CD4-positive, alpha-beta T cell treated with Interleukin-15 for 1 hour (primary cell): ENCODE data around the gene ZNF709.
"Not testable (repeated sequence)": the region's sequence is repeated elsewhere in the genome, so short reads cannot be mapped to it uniquely, and the experiment has no call there.

ENCODE experiments used
- DNase-seq: peaks from one replicate; pipeline ENCODE4 v3.0.0-alpha.2; 2020

Gene ZNF709

GRCh38 chr19:12484371-12485051 is at the start of gene ZNF709:
ZNF709 (minus strand) TSS chr19:12484816; CDS start chr19:12484657, 159 bp downstream.
- DNase-seq: peak; percentile 90

- DNase-seq: no peak
Measured at GRCh38 chr19:12527034-12527836, 42.6 kb upstream of the ZNF709 start.

GRCh38 chr19:12526542-12526941 is 41.9 kb upstream of the ZNF709 start:
- DNase-seq: no peak

- no peak for DNase-seq
Measured at GRCh38 chr19:12521996-12522395, 37.4 kb upstream of the ZNF709 start.

GRCh38 chr19:12513531-12514061 is 29.0 kb upstream of the ZNF709 start:
- DNase-seq: no peak

- DNase-seq: no peak
Measured at GRCh38 chr19:12497032-12497431, 12.4 kb upstream of the ZNF709 start.

GRCh38 chr19:12496480-12496879 is 11.9 kb upstream of the ZNF709 start:
- no peak for DNase-seq

GRCh38 chr19:12495002-12495802 is 10.6 kb upstream of the ZNF709 start:
- DNase-seq: peak; percentile 91

- no peak for DNase-seq
Measured at GRCh38 chr19:12494260-12494860, 9.7 kb upstream of the ZNF709 start.

GRCh38 chr19:12486265-12486783 is 1.7 kb upstream of the ZNF709 start:
- not testable (repeated sequence) for DNase-seq

GRCh38 chr19:12485571-12485970 is 955 bp upstream of the ZNF709 start:
- no peak for DNase-seq

- DNase-seq: no peak
Measured at GRCh38 chr19:12485052-12485416, 418 bp upstream of the ZNF709 start.

- DNase-seq: no peak
Measured at GRCh38 chr19:12484011-12484370, 625 bp downstream of the ZNF709 start.

GRCh38 chr19:12482509-12482886 is 2.1 kb downstream of the ZNF709 start:
- DNase-seq: no peak

- DNase-seq: no peak
Measured at GRCh38 chr19:12481781-12482508, 2.7 kb downstream of the ZNF709 start.

- DNase-seq: no peak
Measured at GRCh38 chr19:12478234-12478941, 6.2 kb downstream of the ZNF709 start.

GRCh38 chr19:12467651-12468050 is 17.0 kb downstream of the ZNF709 start:
- not testable (repeated sequence) for DNase-seq

- no peak for DNase-seq
Measured at GRCh38 chr19:12465211-12465610, 19.4 kb downstream of the ZNF709 start.

- no peak for DNase-seq
Measured at GRCh38 chr19:12464769-12465168, 19.8 kb downstream of the ZNF709 start.

GRCh38 chr19:12464139-12464538 is 20.5 kb downstream of the ZNF709 start:
- DNase-seq: not testable (repeated sequence)

GRCh38 chr19:12453495-12453894 is 31.1 kb downstream of the ZNF709 start:
- no peak for DNase-seq
